Measurements from ENCODE around the gene SH3BGRL2.

Gene SH3BGRL2

DNA sequence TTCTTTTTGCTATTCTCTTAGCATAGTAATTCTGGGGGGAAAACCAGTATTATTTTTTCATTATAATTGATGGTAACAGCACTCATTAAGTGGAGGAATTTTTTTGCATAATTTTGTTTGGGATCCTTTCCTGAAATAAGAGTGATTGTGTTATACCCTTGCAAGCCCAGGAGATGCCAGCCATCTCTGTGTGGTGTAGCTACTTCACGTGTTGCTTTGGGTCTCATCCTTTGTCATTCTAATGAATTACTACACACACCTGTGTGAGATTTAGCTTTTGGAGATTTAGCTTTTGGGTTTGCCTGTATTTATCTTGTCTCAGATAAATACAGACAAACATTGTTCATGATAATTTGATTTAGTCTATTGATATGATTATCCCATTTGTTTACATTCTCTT lies 76.5 kb downstream of the SH3BGRL2 start:
- Histone ChIP-seq H3K36me3 (ENCODE audit: control insufficient read depth, insufficient read depth, low read length) (no peaks in the 10 kb centered on the region), H3K4me1 (ENCODE audit: control insufficient read depth, low read depth, low read length) (no peaks in the 10 kb centered on the region), H3K23ac (ENCODE audit: low read length) (no peak overlapping the region), H3K79me1 (ENCODE audit: low read length) (no peaks in the 10 kb centered on the region), H3K27me3 (ENCODE audit: insufficient read depth, low read length, poor library complexity) (no peaks in the 10 kb centered on the region), H4K8ac (ENCODE audit: low read depth, low read length) (no peak overlapping the region), H3K9ac (ENCODE audit: low read length) (no peak overlapping the region), H2BK15ac (replicated peaks; ENCODE audit: low read depth) (no peak overlapping the region), H3K79me2 (ENCODE audit: control insufficient read depth, insufficient read depth, low read length) (no peaks in the 10 kb centered on the region), H2AK5ac (ENCODE audit: low read length) (no peak overlapping the region), H3K18ac (ENCODE audit: low read length) (no peak overlapping the region), H3K4ac (ENCODE audit: low read depth, low read length) (no peak overlapping the region), H2BK120ac (ENCODE audit: low read depth, low read length) (no peak overlapping the region), H2BK5ac (ENCODE audit: low read length) (no peak overlapping the region), H3K4me2 (ENCODE audit: low read length) (no peak overlapping the region), H4K5ac (ENCODE audit: low read length) (no peak overlapping the region), H3K27ac (ENCODE audit: low read depth, low read length) (no peak overlapping the region), H3K4me3 (ENCODE audit: low read length) (no peak overlapping the region), H3K56ac (ENCODE audit: low read length) (no peak overlapping the region)
- WGBS (ENCODE audit: extremely low coverage, insufficient coverage, low lambda C conversion rate), result no CpG with 5 or more reads among the region's 1 CpG
- DNase-seq, result no peak

DNA sequence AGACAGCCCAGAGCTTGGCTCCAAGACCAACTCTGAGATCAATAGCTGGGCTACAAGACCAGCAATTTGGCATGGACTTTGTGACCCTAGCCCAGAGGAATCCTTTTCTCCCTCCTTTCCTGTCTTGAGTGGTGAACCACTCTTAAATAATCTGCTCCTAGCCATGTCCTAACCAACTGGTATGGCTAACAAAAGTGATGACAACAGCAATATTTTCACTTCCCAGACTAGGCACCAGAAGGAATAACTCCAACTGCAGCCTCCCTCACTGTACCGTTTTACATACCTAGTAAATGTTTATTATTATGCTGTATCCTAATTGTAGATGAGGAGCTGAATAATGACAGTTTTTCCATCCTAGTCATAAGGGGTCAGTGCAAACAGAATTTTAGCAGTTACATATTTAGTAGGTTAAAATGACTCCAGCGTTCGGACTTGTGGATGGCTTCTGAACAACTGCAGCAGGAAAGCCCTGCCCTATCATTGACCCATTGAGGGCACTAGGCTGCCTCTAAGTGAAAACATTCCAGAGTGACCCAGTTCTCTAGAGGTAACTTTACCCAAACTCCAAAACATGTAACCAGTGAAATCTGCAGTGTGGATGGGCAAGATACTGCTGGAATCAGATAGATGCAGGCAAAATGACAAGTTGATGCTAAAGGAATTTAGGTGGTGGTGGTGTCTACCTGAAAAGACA lies 77.1 kb downstream of the SH3BGRL2 start:
- no peak overlapping the region for H2AK5ac ChIP-seq (ENCODE audit: low read length)
- H3K27me3 ChIP-seq (ENCODE audit: insufficient read depth, low read length, poor library complexity), result no peaks in the 10 kb centered on the region
- no peak overlapping the region for H2BK5ac ChIP-seq (ENCODE audit: low read length)
- DNase-seq, result no peak
- no peak overlapping the region for H3K4me3 ChIP-seq (ENCODE audit: low read length)
- no peak overlapping the region for H3K23ac ChIP-seq (ENCODE audit: low read length)
- H3K56ac ChIP-seq (ENCODE audit: low read length), result no peak overlapping the region
- no peak overlapping the region for H4K8ac ChIP-seq (ENCODE audit: low read depth, low read length)
- H4K5ac ChIP-seq (ENCODE audit: low read length), result no peak overlapping the region
- no peak overlapping the region for H3K18ac ChIP-seq (ENCODE audit: low read length)
- H3K79me2 ChIP-seq (ENCODE audit: control insufficient read depth, insufficient read depth, low read length), result no peaks in the 10 kb centered on the region
- H2BK120ac ChIP-seq (ENCODE audit: low read depth, low read length), result no peak overlapping the region
- H3K4me1 ChIP-seq (ENCODE audit: control insufficient read depth, low read depth, low read length), result no peaks in the 10 kb centered on the region
- no peak overlapping the region for H2BK15ac ChIP-seq (replicated peaks; ENCODE audit: low read depth)
- H3K36me3 ChIP-seq (ENCODE audit: control insufficient read depth, insufficient read depth, low read length), result no peaks in the 10 kb centered on the region
- H3K79me1 ChIP-seq (ENCODE audit: low read length), result no peaks in the 10 kb centered on the region
- no peak overlapping the region for H3K9ac ChIP-seq (ENCODE audit: low read length)
- H3K4ac ChIP-seq (ENCODE audit: low read depth, low read length), result no peak overlapping the region
- no peak overlapping the region for H3K4me2 ChIP-seq (ENCODE audit: low read length)
- no CpG with 5 or more reads among the region's 3 CpGs for WGBS (ENCODE audit: extremely low coverage, insufficient coverage, low lambda C conversion rate)
- no peak overlapping the region for H3K27ac ChIP-seq (ENCODE audit: low read depth, low read length)

DNA sequence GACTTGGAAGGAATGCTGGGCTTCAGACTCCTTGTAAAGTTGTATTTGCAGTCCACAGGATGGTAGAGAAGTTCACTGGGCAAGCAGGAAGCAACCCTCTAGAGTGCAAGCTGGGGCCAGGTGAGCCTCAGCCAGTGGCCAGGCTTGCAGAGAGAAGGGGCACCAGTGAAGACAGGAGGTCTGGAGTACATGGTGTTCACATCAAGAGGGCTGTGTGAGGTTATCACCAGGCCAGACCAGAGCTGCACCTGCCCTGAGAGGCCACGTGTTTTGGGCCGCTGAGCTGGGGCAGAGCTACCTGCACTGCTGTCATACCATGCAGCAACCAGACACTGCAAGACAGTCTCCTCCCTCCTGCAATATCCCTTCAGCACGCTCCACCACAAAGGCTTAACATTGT lies 79.0 kb downstream of the SH3BGRL2 start:
- Histone ChIP-seq H3K27me3 (ENCODE audit: insufficient read depth, low read length, poor library complexity) (no peaks in the 10 kb centered on the region), H3K36me3 (ENCODE audit: control insufficient read depth, insufficient read depth, low read length) (no peaks in the 10 kb centered on the region), H2BK15ac (replicated peaks; ENCODE audit: low read depth) (no peak overlapping the region), H3K56ac (ENCODE audit: low read length) (no peak overlapping the region), H3K23ac (ENCODE audit: low read length) (no peak overlapping the region), H4K8ac (ENCODE audit: low read depth, low read length) (no peak overlapping the region), H3K79me2 (ENCODE audit: control insufficient read depth, insufficient read depth, low read length) (no peaks in the 10 kb centered on the region), H3K18ac (ENCODE audit: low read length) (no peak overlapping the region), H2AK5ac (ENCODE audit: low read length) (no peak overlapping the region), H3K79me1 (ENCODE audit: low read length) (no peaks in the 10 kb centered on the region), H3K9ac (ENCODE audit: low read length) (no peak overlapping the region), H2BK120ac (ENCODE audit: low read depth, low read length) (no peak overlapping the region), H4K5ac (ENCODE audit: low read length) (no peak overlapping the region), H3K4me1 (ENCODE audit: control insufficient read depth, low read depth, low read length) (no peaks in the 10 kb centered on the region), H3K27ac (ENCODE audit: low read depth, low read length) (no peak overlapping the region), H3K4me2 (ENCODE audit: low read length) (no peak overlapping the region), H2BK5ac (ENCODE audit: low read length) (no peak overlapping the region), H3K4ac (ENCODE audit: low read depth, low read length) (no peak overlapping the region), H3K4me3 (ENCODE audit: low read length) (no peak overlapping the region)
- peak; percentile 0 for DNase-seq
- WGBS (ENCODE audit: extremely low coverage, insufficient coverage, low lambda C conversion rate), result no CpG with 5 or more reads among the region's 3 CpGs

DNA sequence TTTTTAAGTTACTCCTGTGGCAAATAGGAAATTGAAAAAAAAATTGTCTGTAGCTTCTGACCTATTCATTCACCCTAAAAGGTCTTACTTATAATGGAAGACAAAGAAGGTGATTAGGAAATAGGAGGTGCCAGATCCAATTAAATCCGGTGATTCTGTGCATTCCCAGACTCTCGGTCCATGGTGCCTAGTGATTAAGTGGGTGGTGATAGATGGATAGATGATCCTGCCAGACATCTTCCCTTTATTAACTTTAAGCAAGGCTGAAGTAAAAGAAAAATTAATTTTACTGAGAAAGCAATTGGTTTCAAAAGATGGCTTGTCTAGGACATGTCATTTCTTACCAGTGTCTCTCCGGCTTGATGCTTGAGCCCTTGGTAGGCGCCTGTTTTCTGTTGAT lies 80.0 kb downstream of the SH3BGRL2 start:
- no peak overlapping the region for H3K23ac ChIP-seq (ENCODE audit: low read length)
- H2BK5ac ChIP-seq (ENCODE audit: low read length), result no peak overlapping the region
- no peak for DNase-seq
- H3K9ac ChIP-seq (ENCODE audit: low read length), result no peak overlapping the region
- H4K8ac ChIP-seq (ENCODE audit: low read depth, low read length), result no peak overlapping the region
- no peak overlapping the region for H3K27ac ChIP-seq (ENCODE audit: low read depth, low read length)
- no peaks in the 10 kb centered on the region for H3K79me2 ChIP-seq (ENCODE audit: control insufficient read depth, insufficient read depth, low read length)
- H2BK120ac ChIP-seq (ENCODE audit: low read depth, low read length), result no peak overlapping the region
- H3K79me1 ChIP-seq (ENCODE audit: low read length), result no peaks in the 10 kb centered on the region
- no CpG with 5 or more reads among the region's 4 CpGs for WGBS (ENCODE audit: extremely low coverage, insufficient coverage, low lambda C conversion rate)
- no peaks in the 10 kb centered on the region for H3K4me1 ChIP-seq (ENCODE audit: control insufficient read depth, low read depth, low read length)
- no peak overlapping the region for H2BK15ac ChIP-seq (replicated peaks; ENCODE audit: low read depth)
- H3K56ac ChIP-seq (ENCODE audit: low read length), result no peak overlapping the region
- no peaks in the 10 kb centered on the region for H3K27me3 ChIP-seq (ENCODE audit: insufficient read depth, low read length, poor library complexity)
- no peaks in the 10 kb centered on the region for H3K36me3 ChIP-seq (ENCODE audit: control insufficient read depth, insufficient read depth, low read length)
- H3K4ac ChIP-seq (ENCODE audit: low read depth, low read length), result no peak overlapping the region
- H3K4me3 ChIP-seq (ENCODE audit: low read length), result no peak overlapping the region
- H3K18ac ChIP-seq (ENCODE audit: low read length), result no peak overlapping the region
- H2AK5ac ChIP-seq (ENCODE audit: low read length), result no peak overlapping the region
- no peak overlapping the region for H3K4me2 ChIP-seq (ENCODE audit: low read length)
- H4K5ac ChIP-seq (ENCODE audit: low read length), result no peak overlapping the region

DNA sequence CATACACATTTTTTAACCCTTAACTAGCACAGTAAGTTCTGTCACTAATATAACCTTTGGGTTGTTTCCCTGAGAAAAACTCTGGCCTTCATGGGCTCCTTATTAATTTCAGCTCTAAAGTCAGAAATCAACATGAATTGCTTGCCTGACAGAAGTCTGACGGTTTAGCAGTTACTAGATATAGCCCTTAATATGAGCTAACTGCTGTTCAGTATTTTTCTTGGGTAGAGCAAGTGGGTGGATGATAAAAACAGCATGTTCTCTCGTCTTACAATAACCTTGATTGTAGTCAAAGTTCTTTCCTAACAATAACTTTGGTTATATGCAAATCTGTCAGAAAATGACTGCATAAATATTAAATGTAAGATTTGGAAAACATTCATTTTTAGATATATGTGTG lies 81.0 kb downstream of the SH3BGRL2 start:
- Histone ChIP-seq H3K23ac (ENCODE audit: low read length) (no peak overlapping the region), H3K4me3 (ENCODE audit: low read length) (no peak overlapping the region), H4K5ac (ENCODE audit: low read length) (no peak overlapping the region), H3K4ac (ENCODE audit: low read depth, low read length) (no peak overlapping the region), H2BK120ac (ENCODE audit: low read depth, low read length) (no peak overlapping the region), H3K56ac (ENCODE audit: low read length) (no peak overlapping the region), H3K79me2 (ENCODE audit: control insufficient read depth, insufficient read depth, low read length) (no peaks in the 10 kb centered on the region), H3K36me3 (ENCODE audit: control insufficient read depth, insufficient read depth, low read length) (no peaks in the 10 kb centered on the region), H3K79me1 (ENCODE audit: low read length) (no peaks in the 10 kb centered on the region), H3K9ac (ENCODE audit: low read length) (no peak overlapping the region), H3K27ac (ENCODE audit: low read depth, low read length) (no peak overlapping the region), H4K8ac (ENCODE audit: low read depth, low read length) (no peak overlapping the region), H3K4me2 (ENCODE audit: low read length) (no peak overlapping the region), H2BK15ac (replicated peaks; ENCODE audit: low read depth) (no peak overlapping the region), H2AK5ac (ENCODE audit: low read length) (no peak overlapping the region), H3K4me1 (ENCODE audit: control insufficient read depth, low read depth, low read length) (no peaks in the 10 kb centered on the region), H3K27me3 (ENCODE audit: insufficient read depth, low read length, poor library complexity) (no peaks in the 10 kb centered on the region), H3K18ac (ENCODE audit: low read length) (no peak overlapping the region), H2BK5ac (ENCODE audit: low read length) (no peak overlapping the region)
- no CpG with 5 or more reads among the region's 2 CpGs for WGBS (ENCODE audit: extremely low coverage, insufficient coverage, low lambda C conversion rate)
- DNase-seq, result no peak

DNA sequence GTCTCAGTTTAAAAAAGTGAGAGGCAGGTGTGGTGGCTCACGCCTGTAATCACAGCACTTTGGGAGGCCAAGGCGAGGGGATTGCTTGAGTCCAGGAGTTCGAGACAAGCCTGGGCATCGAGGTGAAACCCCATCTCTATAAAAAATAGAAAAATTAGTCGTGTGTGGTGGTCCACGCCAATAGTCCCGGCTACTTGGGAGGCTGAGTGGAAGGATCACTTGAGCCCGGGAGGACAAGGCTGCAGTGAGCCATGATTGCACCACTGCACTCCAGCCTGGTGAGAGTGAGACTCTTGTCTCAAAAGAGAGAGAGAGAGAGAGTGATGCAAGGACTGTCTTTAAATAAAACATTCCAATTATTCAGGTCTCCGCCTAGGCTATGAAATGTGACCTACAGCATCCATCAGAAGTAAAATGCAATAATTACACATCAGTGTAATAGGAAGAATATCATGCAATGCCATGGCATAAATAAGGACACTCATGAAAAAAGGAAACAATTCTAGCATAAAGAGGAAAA lies 81.5 kb downstream of the SH3BGRL2 start:
- Histone ChIP-seq H3K4me3 (ENCODE audit: low read length) (no peak overlapping the region), H3K9ac (ENCODE audit: low read length) (no peak overlapping the region), H3K4me1 (ENCODE audit: control insufficient read depth, low read depth, low read length) (no peaks in the 10 kb centered on the region), H3K23ac (ENCODE audit: low read length) (no peak overlapping the region), H3K79me1 (ENCODE audit: low read length) (no peaks in the 10 kb centered on the region), H2BK120ac (ENCODE audit: low read depth, low read length) (no peak overlapping the region), H3K4ac (ENCODE audit: low read depth, low read length) (no peak overlapping the region), H3K27me3 (ENCODE audit: insufficient read depth, low read length, poor library complexity) (no peaks in the 10 kb centered on the region), H3K79me2 (ENCODE audit: control insufficient read depth, insufficient read depth, low read length) (no peaks in the 10 kb centered on the region), H4K8ac (ENCODE audit: low read depth, low read length) (no peak overlapping the region), H3K27ac (ENCODE audit: low read depth, low read length) (no peak overlapping the region), H2BK5ac (ENCODE audit: low read length) (no peak overlapping the region), H4K5ac (ENCODE audit: low read length) (no peak overlapping the region), H3K4me2 (ENCODE audit: low read length) (no peak overlapping the region), H3K36me3 (ENCODE audit: control insufficient read depth, insufficient read depth, low read length) (no peaks in the 10 kb centered on the region), H3K56ac (ENCODE audit: low read length) (no peak overlapping the region), H3K18ac (ENCODE audit: low read length) (no peak overlapping the region), H2BK15ac (replicated peaks; ENCODE audit: low read depth) (no peak overlapping the region), H2AK5ac (ENCODE audit: low read length) (no peak overlapping the region)
- no peak for DNase-seq
- no CpG with 5 or more reads among the region's 9 CpGs for WGBS (ENCODE audit: extremely low coverage, insufficient coverage, low lambda C conversion rate)

Data from mesendoderm (in vitro differentiated cells).